ENCODE data around the gene ZSWIM4. TPM values are rescaled to one million over a fixed set of nuclear protein-coding genes. Genes with fewer than 3 reads are reported as not detected.

The ZSWIM4 gene
- 2.7 to 4.5 TPM (median 4.0 TPM) in 5 replicates for total RNA-seq (2022; extraction: Qiagen RNA extraction; ENCODE audit: low read depth)

GRCh38 chr19:13794757-13795589, at the start of gene ZSWIM4:
Gene ZSWIM4, plus strand, starts transcription at chr19:13795443. Its CDS starts 206 bp downstream, at chr19:13795649.

GRCh38 chr19:13764101-13764807, 31.0 kb upstream of the ZSWIM4 start, which contains the start of gene MRI1:
Gene MRI1, plus strand, starts transcription at chr19:13764522. Its CDS starts 67 bp downstream, at chr19:13764589.

GRCh38 chr19:13774217-13775191, 20.7 kb upstream of the ZSWIM4 start, which contains the start of gene C19orf53:
Gene C19orf53, plus strand, starts transcription at chr19:13774456. Its CDS starts 22 bp downstream, at chr19:13774478.

GRCh38 chr19:13876834-13877233, 81.6 kb downstream of the ZSWIM4 start, which contains the start of gene NANOS3:
Gene NANOS3, plus strand, starts transcription at chr19:13877134. Its CDS starts 115 bp downstream, at chr19:13877249.

Other genes starting within 250 kb of the ZSWIM4 start
- 9.3 to 13.9 TPM (median 12.6 TPM) in 5 replicates for gene MRI1, start 30.9 kb upstream of the ZSWIM4 start, total RNA-seq (2022; extraction: Qiagen RNA extraction; ENCODE audit: low read depth)
- gene C19orf53, start 21.0 kb upstream of the ZSWIM4 start, total RNA-seq (2022; extraction: Qiagen RNA extraction; ENCODE audit: low read depth): 141 to 229 TPM (median 199 TPM) in 5 replicates
- 2.0 to 3.6 TPM (median 3.1 TPM) in 5 replicates for gene NANOS3, start 81.7 kb downstream of the ZSWIM4 start, total RNA-seq (2022; extraction: Qiagen RNA extraction; ENCODE audit: low read depth)
- gene BRME1, start 110.7 kb downstream of the ZSWIM4 start, total RNA-seq (2022; extraction: Qiagen RNA extraction; ENCODE audit: low read depth): 0.17 to 1.0 TPM (median 0.32 TPM) in 4 of 5 replicates, not detected in the other
- 7.9 to 10.0 TPM (median 9.3 TPM) in 5 replicates for gene CC2D1A, start 110.8 kb downstream of the ZSWIM4 start, total RNA-seq (2022; extraction: Qiagen RNA extraction; ENCODE audit: low read depth)
- 0.71 to 1.5 TPM (median 1.4 TPM) in 5 replicates for gene PODNL1, start 143.0 kb downstream of the ZSWIM4 start, total RNA-seq (2022; extraction: Qiagen RNA extraction; ENCODE audit: low read depth)
- gene DCAF15, start 157.1 kb downstream of the ZSWIM4 start, total RNA-seq (2022; extraction: Qiagen RNA extraction; ENCODE audit: low read depth): 15.8 to 21.1 TPM (median 20.0 TPM) in 5 replicates
- 4.2 to 6.1 TPM (median 5.1 TPM) in 5 replicates for gene RFX1, start 210.9 kb downstream of the ZSWIM4 start, total RNA-seq (2022; extraction: Qiagen RNA extraction; ENCODE audit: low read depth)
- not detected in 5 replicates for gene RLN3, start 232.7 kb downstream of the ZSWIM4 start, total RNA-seq (2022; extraction: Qiagen RNA extraction; ENCODE audit: low read depth)
- gene IL27RA, start 236.3 kb downstream of the ZSWIM4 start, total RNA-seq (2022; extraction: Qiagen RNA extraction; ENCODE audit: low read depth): 8.3 to 10.3 TPM (median 9.6 TPM) in 5 replicates

Measured in A549 treated with GW870086 at 1 μM for 4 hours (cell line).